CD4-positive, alpha-beta memory T cell (primary cell): ENCODE results near the gene SLAIN2. TPM values are rescaled to one million over a fixed set of nuclear protein-coding genes. Genes with fewer than 3 reads are reported as not detected.

ENCODE experiments used
- CTCF ChIA-PET: fragments of 350-600 bp; sonication (Branson Sonifier 250); formaldehyde crosslinking; loops from one replicate; lab custom pipeline; 2021; ENCODE audit warnings: inconsistent platforms; ENCODE audit not compliant: partially characterized antibody; lab: Charles Lee
- POLR2A ChIA-PET: fragments of 350-600 bp; sonication (Branson Sonifier 250); formaldehyde crosslinking; loops from one replicate; lab custom pipeline; 2021; ENCODE audit not compliant: partially characterized antibody; lab: Charles Lee
- DNase-seq, 5 donors: peaks; one replicate each; pipeline versions ENCODE4 v3.0.0 to v3.0.0-alpha.2; 2020 to 2022; ENCODE audit warnings: mixed read lengths in 1 of 5
- H3K27ac ChIP-seq: one replicate; pipeline ENCODE4 v1.7.0; 2013; ENCODE audit warnings: low read depth, low read length
- H3K27me3 ChIP-seq: 2 replicates; pipeline ENCODE4 v1.7.0; 2013; ENCODE audit warnings: mild to moderate bottlenecking, low read length, moderate library complexity; ENCODE audit not compliant: insufficient read depth
- H3K36me3 ChIP-seq: 2 replicates; pipeline ENCODE4 v1.7.0; 2013; ENCODE audit warnings: mild to moderate bottlenecking, low read length, moderate library complexity; ENCODE audit not compliant: insufficient read depth
- H3K4me1 ChIP-seq: 2 replicates; pipeline ENCODE4 v1.7.0; 2013; ENCODE audit warnings: mild to moderate bottlenecking, low read length, moderate library complexity; ENCODE audit not compliant: insufficient read depth
- H3K4me3 ChIP-seq, 2 donors: one replicate each; pipeline ENCODE4 v1.7.0; 2013; ENCODE audit warnings: low read length in 2 of 2, mild to moderate bottlenecking in 1 of 2
- H3K9me3 ChIP-seq, 2 donors: one replicate each; pipeline ENCODE4 v1.7.0; 2013; ENCODE audit warnings: low read length in 2 of 2, control low read depth in 1 of 2; ENCODE audit not compliant: control insufficient read depth in 1 of 2
- H3K27ac Mint-ChIP-seq, 7 donors: one replicate each; pipeline ENCODE4 v1.8.0; 2020 to 2021; ENCODE audit warnings: mixed read lengths in 7 of 7, mild to moderate bottlenecking in 6 of 7, inconsistent platforms in 3 of 7, moderate library complexity in 3 of 7
- H3K27me3 Mint-ChIP-seq, 2 donors: one replicate each; pipeline ENCODE4 v1.8.0; 2020 to 2021; ENCODE audit warnings: mixed read lengths in 2 of 2
- H3K36me3 Mint-ChIP-seq, 2 donors: one replicate each; pipeline ENCODE4 v1.8.0; 2020 to 2021; ENCODE audit warnings: mixed read lengths in 2 of 2, inconsistent platforms in 1 of 2, mild to moderate bottlenecking in 1 of 2
- H3K4me1 Mint-ChIP-seq, 4 donors: one replicate each; pipeline ENCODE4 v1.8.0; 2020 to 2021; ENCODE audit warnings: mixed read lengths in 4 of 4, mild to moderate bottlenecking in 1 of 4
- H3K4me3 Mint-ChIP-seq, 8 donors: one replicate each; pipeline ENCODE4 v1.8.0; 2020 to 2021; ENCODE audit warnings: mixed read lengths in 8 of 8, mild to moderate bottlenecking in 7 of 8, moderate library complexity in 6 of 8, inconsistent platforms in 3 of 8
- H3K9me3 Mint-ChIP-seq, 8 donors: one replicate each; pipeline ENCODE4 v1.8.0; 2020 to 2021; ENCODE audit warnings: mixed read lengths in 8 of 8, mild to moderate bottlenecking in 5 of 8, inconsistent platforms in 3 of 8, moderate library complexity in 1 of 8
- intact Hi-C: fragments of 100-400 bp; cut with micrococcal nuclease; formaldehyde crosslinking; loops from one replicate; pipeline ENCODE4 v1.15.1; 2023
- polyA plus RNA-seq, 2 donors: library from polyadenylated mRNA; unstranded; fragments of 300-500 nt; fragmentation: Illumina TruSeq; gene quantifications; one replicate each; pipeline ENCODE4 v1.2.3, GENCODE V29; 2021
- total RNA-seq, 2 experiments: library from RNA; stranded (reverse); gene quantifications; one replicate each; pipeline ENCODE4 v1.2.3, GENCODE V29; 2021

Gene SLAIN2
- total and polyA plus RNA-seq, 4 experiments from 2014 or later: 24.2 to 87.5 (median 55.8) TPM

DNA sequence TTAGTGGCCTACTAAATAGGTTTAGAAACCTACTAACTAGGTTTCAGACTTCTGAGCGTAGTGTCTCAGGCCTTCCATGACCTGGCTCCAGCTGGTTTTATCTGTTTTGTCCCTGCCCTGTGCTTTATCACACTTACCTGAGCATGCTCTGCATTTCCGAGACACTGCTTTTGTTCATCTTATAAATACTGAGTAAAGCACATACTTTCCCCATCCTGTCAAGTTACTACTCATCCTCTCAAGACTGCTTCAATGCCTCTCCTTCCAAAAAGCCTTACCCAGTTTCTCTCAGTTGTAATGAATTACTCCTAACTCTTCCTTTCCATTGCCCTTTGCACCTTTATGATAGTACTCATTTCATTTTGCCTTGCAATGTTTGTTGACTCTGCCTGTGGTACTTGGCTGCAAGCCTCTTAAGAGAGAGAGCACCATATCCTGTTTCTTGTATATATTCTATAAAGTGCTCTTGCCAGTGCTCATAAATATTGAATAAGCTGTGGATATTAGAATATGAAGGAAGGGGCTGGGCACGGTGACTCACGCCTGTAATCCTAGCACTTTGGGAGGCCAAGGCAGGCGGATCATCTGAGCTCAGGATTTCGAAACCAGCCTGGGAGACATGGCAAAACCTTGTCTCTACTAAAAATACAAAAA, 34.4 kb downstream of the SLAIN2 start:
- Histone ChIP-seq H3K4me1 (peaks cover 4% of the 10 kb centered on the region), H3K27me3 (no peaks in the 10 kb centered on the region), H3K36me3 (peaks cover 22% of the 10 kb centered on the region), H3K9me3 (no peaks in the 10 kb centered on the region), H3K27ac (no peak overlapping the region), H3K4me3 (no peak overlapping the region)
- H3K27ac Mint-ChIP-seq: no peak overlapping the region
- POLR2A ChIA-PET: no interaction called here
- intact Hi-C loops: no loop called here
- H3K27me3 Mint-ChIP-seq: no peaks in the 10 kb centered on the region
- DNase-seq: no peak
- H3K36me3 Mint-ChIP-seq: peaks cover 31 to 37% of the 10 kb centered on the region in 2 donors
- CTCF ChIA-PET: no interaction called here
- peaks cover 10 to 30% (median 20%) of the 10 kb centered on the region in 4 donors for H3K4me1 Mint-ChIP-seq
- no peaks in the 10 kb centered on the region for H3K9me3 Mint-ChIP-seq
- no peak overlapping the region for H3K4me3 Mint-ChIP-seq

DNA sequence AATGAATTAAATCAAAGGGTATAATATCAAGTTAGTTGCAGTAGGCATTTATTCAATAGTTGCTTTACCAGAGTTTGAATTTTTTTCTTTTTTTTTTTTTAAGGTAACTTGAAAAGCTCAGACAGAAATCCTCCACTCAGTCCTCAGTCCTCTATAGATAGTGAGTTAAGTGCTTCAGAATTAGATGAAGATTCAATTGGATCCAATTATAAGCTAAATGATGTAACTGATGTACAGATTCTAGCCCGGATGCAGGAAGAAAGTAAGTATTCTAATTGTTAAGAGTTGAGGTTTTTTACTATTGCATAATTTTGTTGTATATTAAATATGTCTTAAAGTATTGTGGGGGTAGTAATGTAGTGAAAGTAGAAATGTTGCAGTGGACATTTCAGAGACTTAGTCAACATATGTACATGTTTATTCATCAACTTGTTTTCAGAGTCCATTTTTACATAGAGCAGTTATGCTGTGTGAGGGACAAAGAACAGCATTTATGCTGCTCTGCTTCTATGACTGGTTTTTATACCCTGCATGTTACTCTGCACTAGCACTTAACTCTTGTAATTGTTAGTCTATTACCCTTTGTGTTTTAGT, 38.4 kb downstream of the SLAIN2 start:
- no peak overlapping the region for H3K27ac ChIP-seq
- H3K36me3 ChIP-seq: peaks cover 35% of the 10 kb centered on the region
- intact Hi-C loops: loop anchor here (5.0 kb wide), 1 partner anchor 62 kb away; no protein-coding TSS in a partner anchor
- no peak for DNase-seq
- H3K27me3 ChIP-seq: no peaks in the 10 kb centered on the region
- peak overlapping the region in 2 of 7 donors; percentile 17 to 30 for H3K27ac Mint-ChIP-seq
- H3K4me1 Mint-ChIP-seq: peaks cover 4 to 21% (median 12%) of the 10 kb centered on the region in 4 donors
- no peaks in the 10 kb centered on the region for H3K9me3 ChIP-seq
- no peak overlapping the region for H3K4me3 Mint-ChIP-seq
- H3K9me3 Mint-ChIP-seq: no peaks in the 10 kb centered on the region
- no peaks in the 10 kb centered on the region for H3K4me1 ChIP-seq
- ChIA-PET CTCF (no interaction called here), POLR2A (no interaction called here)
- H3K36me3 Mint-ChIP-seq: peaks cover 35 to 54% of the 10 kb centered on the region in 2 donors
- no peaks in the 10 kb centered on the region for H3K27me3 Mint-ChIP-seq
- H3K4me3 ChIP-seq: no peak overlapping the region

- POLR2A ChIA-PET: interaction anchor here (0.7 kb wide), 1 partner anchor 11 kb away, joined by 3 read pairs; no protein-coding TSS in a partner anchor
- Mint-ChIP-seq H3K27ac (no peak overlapping the region), H3K4me1 (peaks cover 1 to 14% (median 7%) of the 10 kb centered on the region in 4 donors), H3K9me3 (no peaks in the 10 kb centered on the region), H3K36me3 (peaks cover 37 to 58% of the 10 kb centered on the region in 2 donors), H3K4me3 (no peak overlapping the region), H3K27me3 (no peaks in the 10 kb centered on the region)
- H3K9me3 ChIP-seq: no peaks in the 10 kb centered on the region
- no peak overlapping the region for H3K4me3 ChIP-seq
- no peaks in the 10 kb centered on the region for H3K27me3 ChIP-seq
- H3K27ac ChIP-seq: no peak overlapping the region
- intact Hi-C loops: loop anchor here (5.0 kb wide), 1 partner anchor 63 kb away; no protein-coding TSS in a partner anchor
- no peaks in the 10 kb centered on the region for H3K4me1 ChIP-seq
- peaks cover 44% of the 10 kb centered on the region for H3K36me3 ChIP-seq
- CTCF ChIA-PET: no interaction called here
- DNase-seq: no peak
Measured at GRCh38 chr4:48380583-48381167, 39.3 kb downstream of the SLAIN2 start.

DNA sequence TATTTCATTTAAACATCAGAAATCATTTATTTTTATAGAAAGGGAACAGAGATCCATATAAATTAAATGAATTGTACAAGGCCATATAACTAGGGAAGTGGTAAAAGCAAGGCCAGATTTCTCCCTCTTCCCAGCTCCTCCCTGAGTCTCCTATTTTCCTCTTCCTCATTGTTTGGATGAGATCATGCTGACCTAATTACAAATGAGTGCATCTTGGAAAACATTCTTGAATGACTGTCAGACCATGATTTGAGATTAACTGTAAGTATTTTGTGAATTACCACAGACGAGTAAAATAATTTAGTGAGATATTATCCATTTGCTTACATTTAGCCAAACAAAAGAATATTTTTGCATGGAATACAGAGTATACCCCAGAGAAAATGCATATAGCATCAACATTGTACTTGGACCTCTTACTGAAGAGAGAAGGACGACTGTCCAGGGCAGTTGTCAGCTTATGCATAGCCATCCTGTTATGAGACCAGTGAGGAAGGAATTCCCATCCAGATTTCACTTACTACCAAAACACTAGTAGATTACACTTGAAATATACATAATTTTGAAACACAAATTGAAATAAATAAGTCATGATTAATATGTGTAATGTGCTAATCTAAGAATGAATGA, 47.3 kb downstream of the SLAIN2 start:
- ChIA-PET CTCF (no interaction called here), POLR2A (no interaction called here)
- H3K36me3 ChIP-seq: peaks cover 29% of the 10 kb centered on the region
- no peaks in the 10 kb centered on the region for H3K9me3 Mint-ChIP-seq
- H3K4me3 Mint-ChIP-seq: no peak overlapping the region
- no peak for DNase-seq
- H3K27ac Mint-ChIP-seq: peak overlapping the region in 1 of 7 donors; percentile 68
- peaks cover 0 to 6% (median 3%) of the 10 kb centered on the region in 4 donors for H3K4me1 Mint-ChIP-seq
- no peak overlapping the region for H3K4me3 ChIP-seq
- H3K4me1 ChIP-seq: no peaks in the 10 kb centered on the region
- peaks cover 44 to 57% of the 10 kb centered on the region in 2 donors for H3K36me3 Mint-ChIP-seq
- H3K27ac ChIP-seq: no peak overlapping the region
- intact Hi-C loops: no loop called here
- no peaks in the 10 kb centered on the region for H3K9me3 ChIP-seq
- no peaks in the 10 kb centered on the region for H3K27me3 ChIP-seq
- no peaks in the 10 kb centered on the region for H3K27me3 Mint-ChIP-seq

GRCh38 chr4:48396043-48396442, 54.7 kb downstream of the SLAIN2 start:
- CTCF ChIA-PET: interaction anchor here (1.5 kb wide), 1 partner anchor 10 kb away, joined by 4 read pairs; no protein-coding TSS in a partner anchor
- H3K36me3 ChIP-seq: peaks cover 9% of the 10 kb centered on the region
- POLR2A ChIA-PET: no interaction called here
- H3K4me1 ChIP-seq: no peaks in the 10 kb centered on the region
- H3K9me3 ChIP-seq: no peaks in the 10 kb centered on the region
- Mint-ChIP-seq H3K27me3 (no peaks in the 10 kb centered on the region), H3K4me3 (no peak overlapping the region), H3K36me3 (peaks cover 51 to 58% of the 10 kb centered on the region in 2 donors), H3K9me3 (peaks cover 0 to 2% (median 0%) of the 10 kb centered on the region in 8 donors), H3K27ac (no peak overlapping the region), H3K4me1 (peaks cover 23 to 32% (median 29%) of the 10 kb centered on the region in 4 donors)
- no peak overlapping the region for H3K4me3 ChIP-seq
- DNase-seq: no peak
- no peak overlapping the region for H3K27ac ChIP-seq
- intact Hi-C loops: no loop called here
- H3K27me3 ChIP-seq: no peaks in the 10 kb centered on the region

DNA sequence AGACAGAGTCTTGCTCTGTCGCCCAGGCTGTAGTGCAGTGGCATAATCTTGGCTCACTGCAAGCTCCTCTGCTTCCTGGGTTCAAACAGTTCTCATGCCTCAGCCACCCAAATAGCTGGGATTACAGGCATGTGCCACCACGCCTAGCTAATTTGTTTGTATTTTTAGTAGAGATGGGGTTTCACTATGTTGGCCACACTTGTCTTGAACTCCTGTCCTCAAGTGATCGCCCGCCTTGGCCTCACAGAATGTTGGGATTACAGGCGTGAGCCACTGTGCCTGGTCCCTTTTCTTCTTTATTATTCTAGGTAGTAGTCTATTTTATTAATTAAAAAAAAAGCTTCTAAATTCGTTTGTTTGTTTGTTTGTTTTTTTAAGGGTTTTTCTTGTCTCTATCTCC, 59.1 kb downstream of the SLAIN2 start:
- POLR2A ChIA-PET: interaction anchor here (0.7 kb wide), 1 partner anchor 461 kb away, joined by 3 read pairs; no protein-coding TSS in a partner anchor
- Mint-ChIP-seq H3K4me1 (peaks cover 31 to 49% (median 43%) of the 10 kb centered on the region in 4 donors), H3K9me3 (peaks cover 0 to 2% (median 0%) of the 10 kb centered on the region in 8 donors), H3K27me3 (no peaks in the 10 kb centered on the region), H3K36me3 (peaks cover 55 to 57% of the 10 kb centered on the region in 2 donors), H3K4me3 (no peak overlapping the region), H3K27ac (peak overlapping the region in 1 of 7 donors; percentile 77)
- Histone ChIP-seq H3K9me3 (no peaks in the 10 kb centered on the region), H3K36me3 (peaks cover 9% of the 10 kb centered on the region), H3K27ac (no peak overlapping the region), H3K27me3 (no peaks in the 10 kb centered on the region), H3K4me3 (no peak overlapping the region), H3K4me1 (no peaks in the 10 kb centered on the region)
- DNase-seq: no peak
- CTCF ChIA-PET: interaction anchor here (1.3 kb wide), 1 partner anchor 10 kb away, joined by 7 read pairs; no protein-coding TSS in a partner anchor
- intact Hi-C loops: no loop called here

- Histone ChIP-seq H3K36me3 (peaks cover 5% of the 10 kb centered on the region), H3K4me3 (no peak overlapping the region), H3K27me3 (no peaks in the 10 kb centered on the region), H3K27ac (no peak overlapping the region), H3K4me1 (no peaks in the 10 kb centered on the region), H3K9me3 (no peaks in the 10 kb centered on the region)
- H3K27me3 Mint-ChIP-seq: no peaks in the 10 kb centered on the region
- POLR2A ChIA-PET: no interaction called here
- CTCF ChIA-PET: no interaction called here
- intact Hi-C loops: no loop called here
- H3K27ac Mint-ChIP-seq: no peak overlapping the region
- no peaks in the 10 kb centered on the region for H3K9me3 Mint-ChIP-seq
- DNase-seq: no peak
- H3K36me3 Mint-ChIP-seq: peaks cover 37 to 40% of the 10 kb centered on the region in 2 donors
- peaks cover 24 to 41% (median 34%) of the 10 kb centered on the region in 4 donors for H3K4me1 Mint-ChIP-seq
- no peak overlapping the region for H3K4me3 Mint-ChIP-seq
Measured at GRCh38 chr4:48403358-48403757, 62.0 kb downstream of the SLAIN2 start.
